ENCODE results near the gene OPCML. TPM values are rescaled to one million over a fixed set of nuclear protein-coding genes. Genes with fewer than 3 reads are reported as not detected.

The OPCML gene
- total RNA-seq, 2 donors from 2014 or later = 0.34 TPM; not detected in 1

- Histone ChIP-seq H3K27me3 (replicated peaks; ENCODE audit: insufficient read depth) (no peaks in the 10 kb centered on the region), H3K4me3 (no peak overlapping the region), H3K9me3 (no peaks in the 10 kb centered on the region), H3K27ac (no peak overlapping the region), H3K4me1 (replicated peaks) (no peaks in the 10 kb centered on the region), H3K36me3 (no peaks in the 10 kb centered on the region)
- DNase-seq (ENCODE audit: low spot score) = no peak
- intact Hi-C loops (cut with DNase I) = no loop called here
- 16% methylated on average over 2 of the region's 2 CpGs for WGBS
- TF ChIP-seq POLR2AphosphoS5 (IDR thresholded peaks at IDR 0.05) = no peak
- TF ChIP-seq, protein P1, sequence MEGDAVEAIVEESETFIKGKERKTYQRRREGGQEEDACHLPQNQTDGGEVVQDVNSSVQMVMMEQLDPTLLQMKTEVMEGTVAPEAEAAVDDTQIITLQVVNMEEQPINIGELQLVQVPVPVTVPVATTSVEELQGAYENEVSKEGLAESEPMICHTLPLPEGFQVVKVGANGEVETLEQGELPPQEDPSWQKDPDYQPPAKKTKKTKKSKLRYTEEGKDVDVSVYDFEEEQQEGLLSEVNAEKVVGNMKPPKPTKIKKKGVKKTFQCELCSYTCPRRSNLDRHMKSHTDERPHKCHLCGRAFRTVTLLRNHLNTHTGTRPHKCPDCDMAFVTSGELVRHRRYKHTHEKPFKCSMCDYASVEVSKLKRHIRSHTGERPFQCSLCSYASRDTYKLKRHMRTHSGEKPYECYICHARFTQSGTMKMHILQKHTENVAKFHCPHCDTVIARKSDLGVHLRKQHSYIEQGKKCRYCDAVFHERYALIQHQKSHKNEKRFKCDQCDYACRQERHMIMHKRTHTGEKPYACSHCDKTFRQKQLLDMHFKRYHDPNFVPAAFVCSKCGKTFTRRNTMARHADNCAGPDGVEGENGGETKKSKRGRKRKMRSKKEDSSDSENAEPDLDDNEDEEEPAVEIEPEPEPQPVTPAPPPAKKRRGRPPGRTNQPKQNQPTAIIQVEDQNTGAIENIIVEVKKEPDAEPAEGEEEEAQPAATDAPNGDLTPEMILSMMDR (IDR thresholded peaks at IDR 0.05) = no peak
- no peak for TF ChIP-seq POLR2A (IDR thresholded peaks at IDR 0.05)
These were observed 544.4 kb downstream of the OPCML start for GRCh38 chr11:132987936-132988335.

GRCh38 chr11:132983641-132983978 is 548.7 kb downstream of the OPCML start:
- no peak for DNase-seq (ENCODE audit: low spot score)
- intact Hi-C loops (cut with DNase I) = no loop called here

GRCh38 chr11:132982772-132983640 is 549.3 kb downstream of the OPCML start:
- intact Hi-C loops (cut with DNase I) = no loop called here
- 54% methylated on average over 7 of the region's 7 CpGs for WGBS
- Histone ChIP-seq H3K27me3 (replicated peaks; ENCODE audit: insufficient read depth) (no peaks in the 10 kb centered on the region), H3K36me3 (no peaks in the 10 kb centered on the region), H3K9me3 (no peaks in the 10 kb centered on the region), H3K4me3 (no peak overlapping the region), H3K27ac (no peak overlapping the region), H3K4me1 (replicated peaks) (no peaks in the 10 kb centered on the region)
- TF ChIP-seq POLR2AphosphoS5 (IDR thresholded peaks at IDR 0.05) (no peak), POLR2A (IDR thresholded peaks at IDR 0.05) (no peak)
- TF ChIP-seq, protein P1 (IDR thresholded peaks at IDR 0.05) = no peak
- no peak for DNase-seq (ENCODE audit: low spot score)

More at GRCh38 chr11:132983641-132983978, 548.7 kb downstream of the OPCML start:
- Histone ChIP-seq H3K27ac (no peak overlapping the region), H3K4me1 (replicated peaks) (no peaks in the 10 kb centered on the region), H3K27me3 (replicated peaks; ENCODE audit: insufficient read depth) (no peaks in the 10 kb centered on the region), H3K36me3 (no peaks in the 10 kb centered on the region), H3K9me3 (no peaks in the 10 kb centered on the region), H3K4me3 (no peak overlapping the region)
- TF ChIP-seq, protein P1 (IDR thresholded peaks at IDR 0.05) = no peak
- TF ChIP-seq POLR2A (IDR thresholded peaks at IDR 0.05) (no peak), POLR2AphosphoS5 (IDR thresholded peaks at IDR 0.05) (no peak)
- WGBS = 72% methylated on average over 1 of the region's 1 CpG

DNA sequence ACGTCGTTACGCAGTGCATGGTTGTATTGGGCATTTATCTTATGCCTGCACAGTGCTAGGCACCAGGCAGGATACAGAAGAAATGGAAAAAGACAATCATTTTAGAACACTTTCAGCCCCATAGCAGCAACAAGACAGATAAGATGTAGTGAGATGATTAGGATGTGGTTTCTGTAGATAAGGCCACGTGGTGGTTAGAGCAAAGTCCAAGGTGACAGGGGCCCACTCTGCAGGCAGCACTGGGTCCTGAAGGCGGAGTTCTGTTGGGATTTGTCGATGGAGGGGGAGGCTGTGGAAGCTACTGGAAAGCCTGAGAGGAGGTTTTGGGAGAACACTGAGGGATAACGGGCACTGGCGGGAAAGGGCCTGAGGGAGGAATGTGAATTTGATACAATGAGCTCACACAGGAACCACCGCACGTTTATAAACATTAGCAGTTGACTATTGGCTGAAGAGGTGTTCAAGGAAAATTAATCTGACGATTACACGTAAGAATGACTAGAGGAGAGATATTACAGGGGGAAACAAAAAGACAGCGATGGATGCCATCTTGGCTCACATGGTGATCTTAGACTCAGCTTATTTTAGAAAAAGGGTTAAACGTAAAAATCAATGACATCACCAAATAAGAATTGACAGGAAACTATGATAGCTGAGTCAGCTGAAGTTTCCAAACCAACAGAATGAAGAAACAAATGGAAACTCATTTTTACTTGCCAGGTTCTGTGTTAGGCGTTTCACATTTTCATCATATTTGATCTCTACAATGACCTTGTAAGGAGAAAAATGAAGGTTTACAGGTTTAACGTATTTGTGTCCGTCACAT is 551.0 kb downstream of the OPCML start:
- Histone ChIP-seq H3K4me3 (no peak overlapping the region), H3K27ac (no peak overlapping the region), H3K9me3 (no peaks in the 10 kb centered on the region), H3K27me3 (replicated peaks; ENCODE audit: insufficient read depth) (no peaks in the 10 kb centered on the region), H3K4me1 (replicated peaks) (no peaks in the 10 kb centered on the region), H3K36me3 (no peaks in the 10 kb centered on the region)
- intact Hi-C loops (cut with DNase I) = no loop called here
- WGBS = 56% methylated on average over 17 of the region's 17 CpGs
- DNase-seq (ENCODE audit: low spot score) = no peak
- TF ChIP-seq, protein P1 (IDR thresholded peaks at IDR 0.05) = no peak
- no peak for TF ChIP-seq POLR2AphosphoS5 (IDR thresholded peaks at IDR 0.05)
- no peak for TF ChIP-seq POLR2A (IDR thresholded peaks at IDR 0.05)

Data from prostate gland (tissue), 2 donors.